ENCODE data around the gene WNT4.

Gene WNT4

GRCh38 chr1:22164841-22165808 is 22.2 kb upstream of the WNT4 start:
- no peak for DNase-seq

- no peak for DNase-seq
Observed at GRCh38 chr1:22163564-22163963, 20.7 kb upstream of the WNT4 start.

- DNase-seq: no peak
Observed at GRCh38 chr1:22163137-22163536, 20.2 kb upstream of the WNT4 start.

- no peak for DNase-seq
Observed at GRCh38 chr1:22159891-22160290, 17.0 kb upstream of the WNT4 start.

GRCh38 chr1:22158654-22159053 is 15.8 kb upstream of the WNT4 start:
- DNase-seq: no peak

GRCh38 chr1:22157359-22157966 is 14.6 kb upstream of the WNT4 start:
- no peak for DNase-seq

- no peak for DNase-seq
Observed at GRCh38 chr1:22155517-22155916, 12.6 kb upstream of the WNT4 start.

- no peak for DNase-seq
Observed at GRCh38 chr1:22154626-22155025, 11.7 kb upstream of the WNT4 start.

GRCh38 chr1:22153660-22154437 is 11.0 kb upstream of the WNT4 start:
- peak in 1 of 56 donors; percentile 29 for DNase-seq

- DNase-seq: no peak
Observed at GRCh38 chr1:22150923-22151322, 8.0 kb upstream of the WNT4 start.

GRCh38 chr1:22142315-22143064 is 407 bp downstream of the WNT4 start:
- peak in 1 of 56 donors; percentile 34 for DNase-seq

- DNase-seq: peak in 6 of 56 donors; percentile 2 to 23 (median 8)
Observed at GRCh38 chr1:22141554-22142314, 1.2 kb downstream of the WNT4 start.

- DNase-seq: no peak
Observed at GRCh38 chr1:22140694-22141093, 2.2 kb downstream of the WNT4 start.

- DNase-seq: no peak
Observed at GRCh38 chr1:22139817-22140216, 3.1 kb downstream of the WNT4 start.

- DNase-seq: peak in 2 of 56 donors; percentile 8 to 19
Observed at GRCh38 chr1:22139066-22139594, 3.8 kb downstream of the WNT4 start.

GRCh38 chr1:22137004-22137720 is 5.7 kb downstream of the WNT4 start:
- DNase-seq: no peak

GRCh38 chr1:22133931-22134324 is 9.0 kb downstream of the WNT4 start:
- no peak for DNase-seq

- DNase-seq: no peak
Observed at GRCh38 chr1:22133247-22133930, 9.5 kb downstream of the WNT4 start.

Data from amygdala (tissue), 56 donors.